Stimulated activated naive CD4-positive, alpha-beta T cell treated with Interleukin-2 at 50 U/mL for 16 hours (primary cell): ENCODE measurements around the gene RALGAPA2.

Experiments used
- DNase-seq: peaks from one replicate; lab custom pipeline; 2025; lab: John Stamatoyannopoulos, UW

Gene RALGAPA2

DNA sequence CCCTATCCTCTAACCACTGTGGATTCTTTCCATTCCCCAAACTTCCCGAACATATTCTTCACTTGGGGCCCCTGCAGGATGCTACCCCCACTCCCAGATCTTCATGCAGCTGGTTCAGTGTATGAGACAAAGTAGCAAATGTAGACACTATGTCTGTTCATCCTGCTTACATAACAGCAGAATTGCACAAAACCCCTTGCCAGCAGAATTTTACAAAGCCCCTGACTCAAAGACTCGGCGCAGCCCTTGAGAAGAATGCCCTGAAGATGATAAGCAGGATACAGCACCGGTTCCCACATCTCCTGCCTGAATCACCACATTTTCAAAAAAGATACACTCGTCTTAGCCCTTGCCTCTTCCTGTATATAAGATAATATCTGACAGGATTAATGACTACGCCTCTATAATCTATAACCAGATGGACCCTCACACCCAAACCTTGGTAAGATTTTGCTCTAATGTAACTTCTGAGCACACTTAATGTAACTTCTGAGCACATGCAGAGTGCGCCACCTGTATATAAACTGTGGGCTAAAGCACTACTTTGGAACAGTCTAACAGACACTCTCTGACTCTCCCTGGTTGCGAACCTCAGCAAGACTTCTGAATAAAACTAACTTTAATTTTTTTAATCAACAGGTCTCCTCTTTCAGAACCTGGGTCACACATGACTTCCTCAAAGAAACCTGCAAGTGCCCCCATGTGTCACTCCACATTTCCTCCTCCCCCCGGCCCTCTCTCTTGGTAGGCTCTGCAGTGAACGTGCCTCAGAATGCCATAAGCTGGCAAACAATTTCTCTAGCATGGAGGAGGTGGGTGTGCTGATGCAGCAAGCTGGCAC is 28.7 kb downstream of the RALGAPA2 start:
- no peak for DNase-seq

DNA sequence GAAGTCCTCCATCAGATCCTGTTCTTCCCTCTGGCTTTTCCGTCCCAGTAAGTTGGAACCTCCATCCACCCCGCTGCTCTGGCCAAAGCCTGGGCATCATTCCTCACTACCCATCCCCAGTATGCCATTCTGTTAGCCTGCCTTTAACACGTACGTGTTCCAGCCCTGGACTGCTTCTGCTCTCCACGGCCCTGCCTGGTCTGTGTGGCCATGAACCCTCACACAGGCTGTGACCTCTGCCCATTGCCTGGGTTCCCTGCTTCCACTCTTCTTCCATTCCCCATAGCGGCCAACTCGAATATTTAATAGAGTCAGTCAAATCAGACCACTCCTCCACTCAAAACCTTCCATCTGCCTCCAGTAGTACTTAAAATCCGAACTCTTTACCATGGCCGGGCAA is 29.4 kb downstream of the RALGAPA2 start:
- no peak for DNase-seq

DNA sequence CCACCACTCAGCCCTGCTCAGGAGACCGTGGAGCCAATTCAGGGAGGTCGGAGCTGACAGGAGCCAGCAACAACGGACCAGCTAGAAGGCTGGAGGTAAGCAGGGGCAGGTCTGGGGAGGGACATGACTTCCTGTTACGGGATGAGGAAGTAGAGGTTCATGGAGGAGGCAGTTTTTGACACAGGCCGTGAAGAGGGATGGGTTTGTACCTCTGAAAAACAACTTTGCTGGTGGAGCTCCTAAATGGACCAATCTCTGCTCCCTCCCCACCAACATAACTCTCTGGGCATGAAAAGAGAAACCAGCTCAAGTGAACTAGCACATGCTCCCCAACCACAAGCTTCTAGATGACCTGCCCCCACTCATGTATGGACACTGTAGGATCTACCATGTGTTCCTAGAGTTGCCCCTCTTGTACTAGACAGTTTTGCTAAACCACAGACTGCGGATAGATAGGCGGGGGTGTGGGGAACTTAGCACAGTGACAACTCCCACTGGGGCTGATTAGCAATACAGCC is 31.4 kb downstream of the RALGAPA2 start:
- no peak for DNase-seq

DNA sequence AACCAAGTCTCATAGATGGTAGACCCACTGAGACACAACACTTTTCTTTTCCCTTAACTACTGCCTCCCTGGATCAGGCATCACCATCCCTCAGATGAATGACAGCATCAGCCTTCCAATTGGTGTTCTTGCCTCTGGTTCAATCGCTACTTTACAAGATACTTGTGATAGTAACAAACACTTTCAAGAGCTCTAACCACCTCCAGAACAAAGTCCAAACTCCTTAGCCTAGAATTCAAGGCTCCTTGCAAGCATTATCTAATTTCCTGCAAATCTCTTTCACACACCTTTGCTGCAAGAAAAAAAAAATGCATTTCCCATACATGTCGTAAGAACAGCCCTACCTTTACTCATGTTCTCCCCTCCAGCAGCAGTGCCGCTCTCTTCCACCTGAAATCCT is 33.1 kb downstream of the RALGAPA2 start:
- DNase-seq, result no peak

DNA sequence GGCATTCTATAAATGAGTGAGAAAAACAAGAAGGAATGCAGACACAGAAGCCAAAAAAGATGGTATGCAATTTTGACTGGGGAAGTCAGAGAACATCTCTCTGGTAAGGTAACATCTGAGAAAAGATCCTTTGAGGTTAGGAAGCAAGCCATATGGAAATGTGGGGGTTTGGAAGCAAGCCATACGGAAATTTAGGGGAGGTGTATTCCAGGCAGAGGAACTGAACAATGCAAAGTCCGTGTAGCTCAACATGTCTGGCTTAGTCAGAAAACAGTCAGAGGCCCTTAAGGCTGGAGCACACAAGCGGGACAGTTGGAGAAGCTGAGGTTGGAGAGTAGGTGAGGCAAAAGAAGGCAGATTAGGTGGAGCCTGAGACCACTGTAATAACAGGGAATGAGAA is 35.3 kb downstream of the RALGAPA2 start:
- DNase-seq, result no peak

DNA sequence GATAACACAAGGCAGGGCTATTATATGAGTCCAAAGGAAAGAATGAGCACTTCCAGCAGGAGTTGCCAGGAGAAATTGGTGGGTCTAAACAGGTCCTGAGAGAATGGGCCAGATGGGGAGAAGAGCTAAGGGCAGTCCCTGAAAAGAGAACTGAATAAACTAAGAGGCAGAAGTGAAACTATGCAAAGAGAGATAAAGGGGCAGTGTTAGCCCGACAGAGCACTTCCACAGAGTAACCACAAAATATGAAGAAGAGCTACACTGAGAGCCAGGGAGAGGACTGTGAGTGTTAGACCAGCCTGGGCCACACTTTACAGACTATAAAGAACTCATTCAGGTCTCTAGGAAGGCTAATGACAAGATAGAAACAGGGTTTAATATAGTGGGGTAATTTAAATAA is 43.8 kb downstream of the RALGAPA2 start:
- DNase-seq, result no peak

DNA sequence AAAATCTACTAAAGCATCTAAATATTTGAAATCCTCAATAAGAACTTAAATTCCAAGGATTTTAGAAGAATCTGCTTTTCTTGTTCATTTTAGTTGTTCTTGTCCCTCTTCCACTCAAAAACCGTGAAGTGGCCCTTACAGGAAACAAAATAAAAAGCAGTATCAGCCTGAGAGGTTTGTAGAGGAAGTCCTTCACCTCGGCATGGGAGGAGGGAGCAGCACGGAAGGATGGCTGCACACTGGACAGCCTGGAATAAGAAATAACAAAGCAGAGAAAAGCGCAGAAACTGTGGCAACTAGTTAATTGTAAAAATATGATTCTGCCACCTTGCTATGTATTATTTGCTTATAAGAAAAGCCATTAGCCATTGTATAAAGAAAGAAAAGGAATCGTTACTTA is 46.1 kb downstream of the RALGAPA2 start:
- no peak for DNase-seq

DNA sequence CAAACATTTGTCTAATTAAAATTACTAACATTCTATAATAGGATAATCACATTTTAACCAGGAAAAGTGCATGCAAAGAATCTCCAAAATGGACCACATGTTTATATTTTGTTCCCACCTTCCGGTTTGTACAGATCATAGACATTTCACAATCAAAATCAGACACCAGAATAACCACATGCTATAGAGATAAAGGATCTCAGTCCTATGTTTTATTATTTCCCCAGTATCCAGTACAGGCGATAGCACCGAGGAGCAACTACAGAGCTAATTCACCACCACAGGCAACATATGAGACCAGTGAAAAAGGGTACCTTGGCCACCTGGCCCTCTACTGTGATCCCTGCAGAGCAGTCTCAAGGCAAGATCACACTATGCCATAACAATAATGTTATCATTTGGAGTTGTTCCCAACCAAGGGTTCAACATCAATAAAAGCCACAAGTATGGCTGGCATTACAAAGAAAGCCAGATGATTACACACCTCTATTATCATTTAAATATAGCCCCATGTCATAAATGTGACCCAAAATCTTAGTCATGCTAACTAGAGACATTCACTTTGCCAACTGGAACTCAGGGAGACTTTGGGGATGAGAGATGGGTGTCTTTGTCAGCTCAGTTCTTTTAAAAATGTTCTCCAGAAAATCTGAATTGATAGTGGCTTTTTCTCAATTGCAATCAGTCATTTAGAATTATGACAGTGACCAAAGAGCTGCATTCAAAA is 46.7 kb downstream of the RALGAPA2 start:
- no peak for DNase-seq

DNA sequence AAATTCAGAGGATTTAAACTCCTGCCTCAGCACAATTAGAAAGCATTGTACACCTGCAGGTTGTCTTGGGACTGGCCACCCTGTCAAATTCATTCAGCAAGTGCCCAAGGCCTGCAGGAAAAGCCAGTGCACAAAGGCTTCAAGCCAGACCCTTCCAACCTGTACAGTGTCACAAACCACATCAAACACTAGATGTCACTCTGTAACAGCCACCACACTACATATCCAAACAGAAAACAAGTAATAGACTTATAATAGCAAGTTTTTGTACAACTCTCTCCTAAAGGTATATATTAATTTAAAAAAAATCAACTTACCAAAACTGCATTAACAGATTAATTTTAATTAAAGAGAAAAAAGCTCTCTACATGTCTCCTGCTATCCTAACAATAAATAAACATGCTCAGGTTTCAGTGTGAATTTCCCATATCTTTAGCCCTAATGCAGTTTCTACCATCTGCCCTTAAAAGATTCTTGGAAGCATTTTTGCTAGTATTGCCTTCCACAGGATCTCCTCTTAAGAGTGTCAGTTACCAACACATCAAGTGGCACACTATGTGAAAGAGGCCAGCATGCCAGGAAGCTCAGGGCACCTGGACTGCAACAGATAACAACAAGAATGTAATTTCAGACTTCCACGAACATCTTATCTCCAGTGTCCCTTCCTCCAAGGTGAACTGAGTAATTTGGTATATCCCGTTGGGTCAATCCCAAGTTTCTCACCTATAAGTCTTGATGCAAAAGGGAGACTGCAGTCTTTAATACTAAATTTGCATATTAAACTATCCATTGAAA is 47.5 kb downstream of the RALGAPA2 start:
- no peak for DNase-seq

DNA sequence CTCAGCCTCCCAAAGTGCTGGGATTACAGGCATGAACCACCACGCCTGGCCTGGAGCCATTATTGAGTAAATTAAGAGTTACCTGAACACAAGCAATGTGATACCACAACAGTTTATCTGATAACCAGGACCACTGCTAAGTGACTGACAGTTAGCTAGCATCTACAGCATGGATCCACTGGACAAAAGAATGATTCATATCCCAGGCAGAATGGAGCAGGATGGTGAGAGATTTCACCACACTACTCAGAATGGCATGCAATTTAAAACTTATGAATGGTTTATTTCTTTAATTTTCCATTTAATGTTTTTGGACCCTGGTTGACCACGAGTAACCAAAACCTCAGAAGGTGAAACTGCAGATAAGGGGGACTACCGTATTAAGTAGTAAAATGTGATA is 48.6 kb downstream of the RALGAPA2 start:
- no peak for DNase-seq

DNA sequence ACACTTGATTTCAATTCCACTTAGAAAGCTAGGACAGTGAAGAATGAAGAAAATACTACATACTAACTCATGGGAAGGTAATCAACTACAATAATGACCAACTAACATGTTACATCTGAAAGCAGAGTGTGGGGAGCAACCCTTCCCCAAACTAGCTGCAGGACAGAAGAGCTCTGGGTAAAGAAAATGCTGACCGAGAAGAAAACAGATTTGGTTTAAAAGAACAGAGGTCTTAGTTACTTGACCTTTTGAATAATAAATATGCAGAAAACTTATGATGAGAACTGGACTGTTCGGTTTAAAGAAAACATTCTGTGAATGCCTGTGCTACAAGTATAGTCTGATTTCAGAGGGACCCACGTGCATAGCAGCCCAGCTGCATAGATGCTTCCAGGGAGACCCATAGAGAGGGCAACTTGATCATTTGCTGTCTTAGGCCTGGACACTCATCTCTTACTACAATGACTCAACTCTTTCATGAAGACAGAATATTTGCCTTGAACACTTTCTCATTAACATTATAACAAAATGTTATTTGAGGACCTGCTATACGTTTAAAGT is 53.5 kb downstream of the RALGAPA2 start:
- DNase-seq, result no peak

DNA sequence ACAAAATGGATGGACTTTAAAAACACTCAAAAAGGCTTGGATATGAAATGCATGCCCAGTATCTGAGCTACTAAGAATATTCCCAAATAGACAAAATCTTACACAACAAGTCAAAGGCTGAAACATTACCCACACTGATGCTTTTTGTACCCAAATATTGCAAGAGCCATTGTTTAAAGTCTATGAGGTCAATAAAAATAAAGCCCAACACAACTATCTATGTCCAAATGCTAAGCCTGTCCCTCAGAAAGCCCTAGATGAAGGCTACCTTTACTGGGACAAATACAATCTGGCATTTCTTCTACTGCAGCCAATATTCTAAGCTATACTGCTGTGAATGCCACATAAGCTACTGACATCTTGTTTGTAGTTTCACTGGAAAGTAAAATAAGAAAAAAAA is 54.3 kb downstream of the RALGAPA2 start:
- DNase-seq, result no peak

DNA sequence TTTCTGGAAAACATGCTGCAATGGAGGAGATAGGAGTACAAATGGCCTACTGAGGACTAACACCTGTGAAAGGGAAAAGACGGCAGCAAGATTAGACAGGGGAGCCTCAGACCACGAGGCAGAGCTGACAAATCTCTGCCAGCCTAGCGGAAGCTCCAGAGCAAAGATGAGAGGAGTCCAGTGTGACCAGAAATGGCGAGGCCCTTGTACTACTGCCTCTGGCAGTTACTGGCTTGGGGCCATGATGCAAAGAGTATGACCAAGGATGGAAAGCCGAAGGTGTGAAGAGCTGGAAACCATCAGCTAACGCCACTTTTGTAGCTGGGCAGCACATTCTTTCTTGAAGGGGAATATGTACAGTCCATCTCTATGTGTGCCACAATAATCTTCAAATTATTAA is 55.4 kb downstream of the RALGAPA2 start:
- no peak for DNase-seq

DNA sequence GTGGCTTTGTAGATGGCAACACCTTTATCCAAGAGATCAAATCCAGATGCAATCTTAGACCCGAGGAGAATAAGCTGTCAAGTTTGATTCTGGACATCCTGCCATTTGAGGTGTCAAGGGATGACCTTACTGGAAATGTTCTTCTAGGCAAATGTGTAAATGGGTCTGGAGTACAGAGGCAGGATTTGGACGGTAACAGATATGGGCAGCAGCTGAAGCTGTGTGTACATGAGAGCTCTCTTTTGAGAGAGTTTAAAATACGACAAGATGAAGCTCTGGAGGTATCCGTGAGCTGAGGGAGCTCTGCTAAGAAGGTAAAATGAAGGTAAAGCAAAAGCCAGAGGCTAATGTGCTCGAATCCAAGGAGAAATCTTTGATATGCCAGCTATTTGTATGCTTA is 56.6 kb downstream of the RALGAPA2 start:
- no peak for DNase-seq

DNA sequence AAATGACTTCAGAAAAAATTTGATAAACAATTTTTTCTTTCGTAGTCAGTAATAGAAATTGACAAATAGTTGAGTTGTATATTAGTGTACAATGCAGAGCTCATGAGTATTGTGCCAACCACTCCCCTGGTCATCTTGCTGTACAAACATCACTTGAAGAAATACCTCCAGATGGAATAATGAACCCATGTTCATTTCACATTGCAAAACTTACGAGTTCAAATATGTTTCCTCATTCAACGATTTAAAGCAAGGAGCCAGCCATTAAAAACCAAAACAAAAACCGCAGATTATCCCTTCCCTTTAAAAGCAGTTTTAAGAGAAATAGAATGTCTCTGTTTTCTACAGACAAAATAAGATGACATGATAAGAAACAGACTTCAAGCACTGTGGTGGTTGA is 62.5 kb downstream of the RALGAPA2 start:
- DNase-seq, result no peak

DNA sequence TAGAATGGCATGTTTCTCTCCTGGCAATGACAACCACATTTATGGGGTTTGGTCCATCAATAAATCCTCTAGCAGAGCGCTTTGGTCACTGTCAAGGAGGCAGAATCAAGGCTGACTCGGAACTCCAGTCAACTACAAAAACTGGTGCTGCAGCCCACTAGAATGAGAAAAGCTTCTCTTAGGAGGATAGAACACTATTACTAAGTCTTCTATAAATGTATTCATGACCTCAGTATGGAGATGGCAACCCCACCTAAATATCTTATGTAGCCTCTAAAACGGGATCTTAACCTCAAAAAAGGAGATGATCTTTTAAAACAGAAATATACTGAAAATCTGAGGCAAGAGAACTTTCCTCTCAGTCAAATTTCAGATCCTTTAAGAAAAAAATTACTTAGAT is 68.5 kb downstream of the RALGAPA2 start:
- no peak for DNase-seq

DNA sequence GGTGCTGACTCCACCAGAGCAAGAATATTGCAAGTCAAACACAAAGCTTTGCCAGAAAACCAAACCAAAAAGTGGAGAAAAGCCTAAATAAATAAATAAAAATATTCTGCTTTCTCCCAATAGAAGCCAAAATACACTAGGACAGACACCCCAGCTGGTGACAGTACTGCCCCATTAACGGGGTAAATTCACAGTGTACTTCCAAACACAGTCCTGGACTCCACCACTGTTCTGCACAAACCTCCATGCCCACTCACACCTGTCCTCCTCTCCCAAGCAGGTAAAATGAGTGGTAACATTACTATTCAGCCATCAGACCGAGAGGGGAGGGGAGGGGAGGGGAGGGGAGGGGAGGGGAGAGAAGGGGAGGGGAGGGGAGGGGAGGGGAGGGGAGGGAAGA is 70.7 kb downstream of the RALGAPA2 start:
- DNase-seq, result no peak

DNA sequence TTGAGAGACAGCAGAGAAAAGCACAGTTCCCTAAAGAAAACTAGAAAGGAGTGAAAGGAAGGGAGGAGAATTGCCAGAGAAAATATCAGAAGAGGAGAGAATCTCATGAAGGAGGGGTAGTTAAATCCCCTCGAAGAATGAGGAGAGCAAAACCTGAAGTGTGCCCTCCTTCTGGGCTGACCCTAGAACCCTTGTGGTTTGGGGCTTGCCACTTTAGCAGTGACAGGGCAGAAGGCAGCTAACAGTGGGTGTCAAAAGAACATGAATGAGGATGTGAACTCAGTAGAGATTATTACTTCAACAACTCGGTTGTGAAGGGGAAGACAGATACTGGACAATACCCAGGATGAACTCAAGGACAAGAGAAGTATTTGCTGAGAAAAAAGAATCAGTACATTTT is 73.6 kb downstream of the RALGAPA2 start:
- no peak for DNase-seq

DNA sequence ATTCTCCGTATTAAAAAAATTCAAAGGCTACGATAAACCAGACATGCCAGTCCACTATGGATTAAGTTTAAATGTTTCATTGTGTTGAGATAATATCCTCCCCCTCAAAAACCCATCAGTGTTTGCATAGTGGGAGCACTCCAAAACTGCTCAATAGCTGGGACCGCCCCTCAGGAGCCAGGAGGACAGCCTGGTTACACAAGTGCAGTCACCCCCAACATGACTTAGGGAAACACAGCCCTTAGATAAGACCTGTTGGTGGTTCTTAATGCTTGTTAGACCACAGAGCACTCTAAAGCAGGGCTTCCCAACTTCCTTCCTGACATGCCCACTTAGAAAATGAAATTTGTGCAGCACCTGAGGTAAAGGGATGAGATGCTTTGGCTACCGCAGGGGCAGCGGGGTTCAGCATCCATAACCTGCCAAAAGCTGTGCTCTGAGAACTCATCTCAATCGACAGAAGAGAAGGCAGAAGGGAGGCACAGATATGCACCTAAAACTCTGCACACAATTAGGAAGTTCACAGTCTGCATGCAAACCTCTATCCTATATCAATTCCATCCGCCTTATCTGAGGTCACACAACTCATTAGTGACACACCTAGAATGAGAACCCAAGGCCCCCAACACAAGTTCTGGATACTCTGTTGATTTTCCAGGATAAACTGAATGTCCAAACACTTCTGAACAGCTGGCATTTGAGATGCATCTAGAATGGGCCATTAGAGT is 74.3 kb downstream of the RALGAPA2 start:
- no peak for DNase-seq

DNA sequence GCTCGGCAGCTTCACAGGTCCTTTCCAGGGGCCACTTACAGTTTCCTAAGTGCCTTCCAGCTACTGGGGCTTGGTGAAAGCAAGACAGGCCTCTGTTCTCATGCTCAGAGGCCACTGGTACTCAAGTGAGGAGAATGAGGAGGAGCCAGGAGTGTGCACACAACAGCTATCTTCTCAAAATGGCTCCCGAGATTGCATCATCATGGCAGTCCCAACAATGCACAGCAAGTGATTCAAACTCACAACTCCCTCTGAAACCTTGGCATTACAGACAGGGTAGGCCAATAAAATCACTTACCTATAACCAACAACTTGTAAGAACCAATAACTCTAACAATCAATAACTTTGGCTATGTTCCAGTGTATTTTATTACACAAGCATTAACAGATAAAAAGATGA is 77.4 kb downstream of the RALGAPA2 start:
- DNase-seq, result no peak

DNA sequence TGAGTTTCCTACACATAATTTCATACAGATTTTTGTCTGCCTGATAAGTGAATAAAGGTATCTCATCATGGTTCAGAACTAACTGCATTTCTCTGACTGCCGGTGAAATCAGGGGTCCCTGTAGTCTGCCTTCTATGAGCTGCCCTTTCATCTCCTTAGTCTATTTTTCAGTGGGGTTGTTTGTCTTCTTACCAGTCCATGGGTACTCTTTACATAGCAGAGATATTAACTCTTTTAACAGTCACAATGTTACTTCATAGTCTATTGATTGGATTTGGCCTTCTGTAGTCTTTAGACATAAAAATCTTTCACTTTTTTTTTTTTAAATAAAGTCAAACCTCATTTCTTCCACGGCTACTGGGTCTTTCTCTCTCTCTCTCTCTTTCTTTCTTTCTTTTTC is 79.8 kb downstream of the RALGAPA2 start:
- no peak for DNase-seq

DNA sequence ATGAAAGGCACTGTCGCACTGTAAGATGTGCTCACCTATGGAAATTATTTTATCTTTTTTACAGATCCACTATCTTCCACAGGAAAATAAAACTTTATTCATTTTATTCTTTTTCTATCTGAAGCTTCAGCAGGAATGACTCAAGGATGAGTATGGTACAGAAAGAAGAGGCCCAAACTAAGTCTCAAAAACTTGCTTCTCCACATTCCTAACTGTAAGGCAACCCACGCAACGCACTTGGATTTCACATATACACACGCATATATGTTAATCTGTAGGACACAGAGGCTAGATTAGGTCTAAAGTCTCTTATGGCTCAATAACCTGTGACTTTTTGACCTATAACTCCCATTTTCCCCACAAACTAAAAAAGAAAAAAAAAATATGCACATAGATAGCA is 81.9 kb downstream of the RALGAPA2 start:
- no peak for DNase-seq
